ENCODE results near the gene CACNB2.

Gene CACNB2

DNA sequence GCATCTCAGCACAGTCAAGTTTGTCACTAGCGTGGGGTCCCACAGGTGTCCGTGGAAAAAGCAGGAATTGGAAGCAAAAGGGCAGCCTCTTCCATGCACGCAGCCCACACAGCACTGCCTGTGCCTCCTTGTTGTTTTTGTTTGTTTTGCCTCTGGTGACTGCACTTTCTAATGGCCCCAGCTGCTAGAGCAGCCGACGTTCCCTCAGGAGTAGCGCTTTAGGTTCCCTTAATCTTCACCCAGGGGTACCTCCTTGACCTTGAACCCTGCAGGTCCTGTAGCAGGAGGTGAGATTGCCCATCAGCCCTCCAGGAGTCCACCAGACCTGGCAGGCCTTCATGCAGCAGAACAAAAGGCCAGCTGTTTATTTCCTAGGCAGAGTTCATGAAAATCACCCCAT lies 210.1 kb downstream of the CACNB2 start:
- DNase-seq = no peak

DNA sequence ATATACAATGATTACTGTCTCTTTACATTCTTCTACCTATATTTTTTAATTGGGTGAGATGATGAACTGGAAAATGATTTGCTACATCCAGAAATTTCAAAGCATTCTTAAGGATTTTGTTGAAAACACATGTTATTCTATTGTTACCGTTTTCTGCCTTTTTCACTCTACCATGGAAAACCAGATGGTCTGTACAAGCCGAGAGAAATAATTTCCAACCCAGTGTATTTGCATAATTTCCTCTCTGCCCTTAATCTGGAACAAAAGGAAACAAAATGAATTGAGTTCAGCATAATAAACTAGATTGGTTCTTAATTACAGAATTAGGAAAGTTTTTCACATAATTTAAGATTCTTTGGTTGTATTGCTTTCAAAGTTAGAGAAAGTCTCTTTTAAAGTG lies 211.2 kb downstream of the CACNB2 start:
- no peak for DNase-seq

DNA sequence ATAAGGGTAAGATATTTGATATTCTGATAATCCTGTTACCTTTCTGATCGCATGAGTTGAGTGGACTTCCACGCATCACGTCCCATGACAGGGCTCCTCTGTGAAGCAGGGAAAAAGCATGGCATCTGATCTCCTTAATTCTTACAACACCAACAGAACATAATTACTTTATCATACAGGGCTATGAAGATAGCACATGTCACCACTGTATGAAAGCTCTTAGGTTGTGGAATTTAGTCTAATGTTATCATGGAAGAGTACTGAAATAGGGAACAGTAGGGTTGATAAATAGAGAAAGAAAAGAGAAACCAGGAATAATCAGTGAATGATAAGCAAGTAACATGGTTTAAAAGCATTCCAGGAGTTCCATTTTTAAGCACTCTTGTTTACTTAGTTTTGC lies 212.0 kb downstream of the CACNB2 start:
- DNase-seq = no peak

DNA sequence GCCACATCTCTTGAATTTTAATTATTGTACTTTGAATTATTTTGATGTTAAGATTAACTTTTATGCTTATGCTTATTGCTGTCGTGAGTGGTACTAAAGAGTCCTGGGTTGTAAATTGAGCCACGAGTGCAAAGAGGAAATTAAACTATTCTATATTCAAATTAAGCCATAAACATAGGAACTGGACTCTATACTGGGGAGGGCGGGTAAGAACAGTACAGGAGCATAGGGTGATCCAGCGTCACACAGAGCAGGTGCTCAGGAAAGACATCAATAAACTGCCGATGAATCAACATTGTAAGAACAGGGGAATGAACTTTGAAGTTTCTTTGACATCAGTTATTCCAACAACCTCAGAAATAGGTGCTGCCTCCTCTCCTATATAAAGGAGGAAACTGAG lies 219.6 kb downstream of the CACNB2 start:
- DNase-seq = no peak

DNA sequence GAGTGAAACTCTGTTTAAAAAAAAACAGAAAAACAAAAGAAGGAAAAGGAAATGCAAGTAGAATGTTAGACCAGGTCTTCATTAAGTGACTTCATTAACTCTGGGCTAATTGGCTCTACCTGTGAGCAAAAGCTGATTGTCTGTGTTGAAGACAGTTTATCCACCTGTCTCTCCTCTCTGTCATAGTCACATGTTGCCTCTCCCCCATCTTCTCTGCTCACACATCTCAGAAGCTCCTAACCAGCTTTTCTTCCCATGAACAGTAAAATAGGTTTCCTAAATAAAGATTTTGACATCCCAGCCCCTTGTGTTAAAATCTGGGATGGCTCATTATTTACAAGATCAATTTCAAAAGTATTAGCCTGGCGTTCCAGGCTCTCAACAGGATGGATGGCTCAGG lies 222.7 kb downstream of the CACNB2 start:
- DNase-seq = no peak

DNA sequence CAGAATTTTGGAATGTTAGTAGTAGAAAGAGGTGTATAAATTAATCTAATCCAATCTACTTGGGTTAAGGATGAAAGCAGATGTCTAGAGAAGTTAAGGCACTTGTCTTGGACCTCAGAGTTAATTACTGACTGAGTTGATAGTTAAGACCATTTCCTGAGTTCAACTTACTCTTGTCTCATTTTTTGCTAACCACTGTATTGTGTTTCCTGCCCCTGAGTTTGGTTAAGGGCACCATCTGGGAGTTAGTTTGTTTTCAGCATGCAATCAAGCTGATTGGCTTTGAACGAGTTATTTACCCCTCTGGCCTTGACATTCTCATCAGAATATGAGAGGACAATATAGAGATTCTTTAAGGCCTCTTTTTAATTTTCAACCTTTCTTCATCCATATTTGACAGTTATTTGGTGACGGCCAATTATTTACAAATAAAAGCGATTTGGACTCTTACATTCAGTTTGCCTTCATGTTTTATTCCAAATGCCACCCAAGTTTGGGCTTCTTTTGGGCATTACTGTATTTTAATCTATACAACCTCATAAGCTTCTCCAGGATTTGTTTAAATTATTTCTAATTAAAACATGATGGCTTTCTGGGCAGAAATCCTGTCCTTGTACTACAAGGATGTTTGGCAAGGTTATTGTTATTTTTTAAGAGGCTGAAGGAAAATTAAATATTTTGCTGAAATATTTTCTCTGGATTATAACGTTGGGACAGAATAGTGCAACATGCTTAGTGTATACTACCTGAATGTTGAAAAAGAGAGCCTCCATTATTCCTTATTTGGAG lies 225.0 kb downstream of the CACNB2 start:
- no peak for DNase-seq

DNA sequence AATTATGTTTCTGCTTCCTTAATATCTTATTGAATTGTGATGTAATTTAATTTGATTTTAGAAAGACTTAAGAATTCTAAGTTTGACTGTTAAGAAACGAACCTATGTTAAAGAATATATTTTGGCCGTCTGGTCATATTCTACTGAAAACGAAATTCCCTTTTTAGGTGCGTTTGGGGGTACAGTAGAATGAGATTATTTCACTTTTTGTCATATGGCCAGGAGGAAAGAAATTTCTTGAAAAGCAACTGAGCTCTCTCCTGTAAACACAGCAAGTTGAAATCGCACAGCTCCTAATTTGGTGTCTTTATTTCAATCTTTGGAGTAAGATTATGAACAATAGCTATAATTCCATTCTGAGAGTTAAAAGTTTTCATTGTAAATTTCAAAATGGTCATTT lies 227.6 kb downstream of the CACNB2 start:
- no peak for DNase-seq

DNA sequence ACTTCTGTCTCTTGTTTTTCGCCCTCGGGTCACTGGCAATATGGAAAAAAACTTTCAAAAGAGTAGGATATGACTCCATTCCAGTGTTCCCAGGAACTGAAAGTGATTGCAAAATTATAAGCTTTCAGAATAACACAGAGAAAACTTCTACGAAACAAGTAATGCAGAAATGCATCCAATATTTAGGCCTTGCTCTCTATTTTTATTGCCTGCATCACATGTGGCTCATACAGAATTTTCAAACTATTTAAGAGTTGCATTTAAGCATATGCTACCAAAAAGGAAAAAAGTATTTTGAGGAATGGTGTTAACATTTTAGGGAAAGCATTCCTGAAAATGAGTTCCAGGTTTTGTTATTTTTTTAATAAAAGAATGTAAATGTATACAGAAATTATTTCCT lies 228.0 kb downstream of the CACNB2 start:
- no peak for DNase-seq

DNA sequence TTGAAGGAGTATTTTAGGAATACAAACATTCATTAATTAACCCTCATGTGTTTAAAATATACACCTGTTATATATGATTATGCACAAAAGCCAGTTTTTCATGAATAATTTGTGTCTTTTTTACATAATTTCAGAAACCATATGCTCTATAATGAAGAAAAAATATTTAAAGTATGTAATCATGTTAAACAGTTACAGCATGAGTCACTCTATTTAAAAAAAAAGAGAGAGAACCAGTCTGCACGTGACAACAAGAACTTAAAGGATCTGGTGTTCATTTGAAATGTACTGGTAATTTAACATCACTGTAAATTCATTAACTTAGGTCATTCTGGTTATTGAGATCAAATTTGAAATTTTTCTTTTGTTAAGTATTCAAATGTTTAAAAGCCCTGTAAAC lies 228.5 kb downstream of the CACNB2 start:
- DNase-seq = no peak

DNA sequence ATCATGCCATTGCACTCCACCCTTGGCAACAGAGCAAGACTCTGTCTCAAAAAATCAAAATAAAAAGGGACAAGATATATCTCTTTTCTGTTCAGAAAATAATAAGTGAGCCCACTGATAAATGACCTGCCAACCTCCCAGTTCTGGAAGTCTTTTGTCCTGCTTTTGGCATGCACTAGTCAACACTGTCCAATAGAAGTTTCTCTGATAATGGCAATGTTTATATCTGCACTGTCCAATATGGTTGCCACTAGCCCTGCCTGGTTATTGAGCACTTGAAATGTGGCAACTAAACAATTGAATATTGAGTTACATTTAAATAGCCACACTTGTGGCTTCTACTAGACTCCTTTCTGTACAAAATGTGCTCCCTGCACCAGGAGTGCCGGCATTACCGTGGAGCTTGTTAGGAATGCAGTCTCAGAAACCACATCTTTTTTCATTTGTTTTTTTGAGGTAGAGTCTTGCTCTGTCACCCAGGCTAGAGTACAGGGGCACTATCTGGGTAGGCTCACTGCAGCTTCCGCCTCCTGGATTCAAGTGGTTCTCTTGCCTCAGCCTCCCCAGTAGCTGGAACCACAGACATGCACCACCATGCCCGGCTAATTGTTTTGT lies 229.7 kb downstream of the CACNB2 start:
- no peak for DNase-seq

DNA sequence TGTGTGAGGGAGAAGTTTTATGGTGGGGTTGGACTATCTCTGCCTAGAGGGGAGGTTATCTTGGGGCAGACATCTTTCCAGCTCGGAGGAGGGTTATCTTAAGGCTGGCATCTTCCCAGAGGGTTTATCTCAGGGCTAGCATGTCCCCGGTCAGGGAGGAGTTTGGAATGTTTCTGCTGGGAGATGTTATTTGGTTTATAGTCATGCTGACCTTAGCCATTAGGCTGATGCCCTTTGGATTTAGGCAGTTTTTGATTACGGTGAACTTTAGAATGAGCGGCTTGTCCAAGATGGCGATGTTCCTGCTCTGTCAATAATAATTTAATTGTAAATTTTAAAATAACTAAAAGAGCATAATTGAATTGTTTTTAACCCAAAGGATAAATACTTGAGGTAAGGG lies 236.4 kb downstream of the CACNB2 start:
- no peak for DNase-seq

DNA sequence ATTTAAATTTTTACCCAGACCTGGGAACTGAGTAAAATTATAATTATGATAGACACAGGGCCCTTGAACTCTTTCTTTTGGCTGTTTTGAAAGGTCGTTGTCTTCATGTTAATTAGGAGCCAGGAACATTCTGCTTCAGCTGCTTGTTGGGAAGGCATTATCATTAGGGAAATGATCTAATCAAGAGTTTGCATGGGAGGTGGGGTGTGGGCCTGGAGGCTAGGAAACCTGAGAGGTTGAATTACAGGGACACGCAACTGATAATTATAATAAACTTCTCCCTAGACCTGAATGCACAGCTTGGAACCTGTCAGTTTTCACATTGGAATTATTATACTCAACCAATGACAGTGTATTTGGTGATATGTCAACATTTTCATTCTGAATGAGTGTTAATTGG lies 237.7 kb downstream of the CACNB2 start:
- no peak for DNase-seq

DNA sequence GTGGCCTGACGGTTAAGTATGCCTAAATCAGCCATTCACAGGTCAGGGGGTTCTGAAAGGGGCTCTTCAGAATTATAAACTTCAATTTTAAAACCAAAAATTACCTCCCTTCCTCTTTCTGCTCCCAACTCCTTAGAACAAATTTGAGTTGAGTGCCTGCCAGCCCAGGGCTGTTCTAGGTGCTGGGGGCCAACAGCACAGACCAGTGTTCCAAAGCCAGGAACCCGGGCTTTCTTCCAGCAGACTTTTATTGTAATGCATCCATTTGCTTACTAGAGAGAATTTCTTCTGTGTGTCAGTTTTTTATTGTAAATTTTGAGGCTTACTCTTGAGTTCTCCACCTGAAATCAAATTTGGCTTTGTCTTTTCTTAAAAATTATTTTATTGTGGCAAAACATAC lies 238.5 kb downstream of the CACNB2 start:
- DNase-seq = no peak

DNA sequence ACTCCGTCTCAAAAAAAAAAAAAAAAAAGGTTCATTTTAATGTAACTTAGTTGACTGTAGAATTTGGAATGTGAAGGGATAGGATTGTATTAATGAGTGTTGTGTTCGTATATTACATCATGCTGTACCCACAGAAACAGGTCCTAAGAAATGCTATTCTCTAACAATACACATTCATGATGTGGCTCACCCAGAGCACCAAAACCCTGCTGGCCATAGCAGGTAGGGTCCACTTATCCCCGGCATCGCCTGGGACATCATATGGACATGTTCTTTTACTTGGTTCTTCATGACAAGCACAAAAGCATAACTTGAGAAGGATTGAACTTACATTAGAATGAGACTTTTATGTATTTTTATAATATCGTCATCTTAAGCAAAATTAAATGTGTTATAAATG lies 241.5 kb downstream of the CACNB2 start:
- DNase-seq = no peak

DNA sequence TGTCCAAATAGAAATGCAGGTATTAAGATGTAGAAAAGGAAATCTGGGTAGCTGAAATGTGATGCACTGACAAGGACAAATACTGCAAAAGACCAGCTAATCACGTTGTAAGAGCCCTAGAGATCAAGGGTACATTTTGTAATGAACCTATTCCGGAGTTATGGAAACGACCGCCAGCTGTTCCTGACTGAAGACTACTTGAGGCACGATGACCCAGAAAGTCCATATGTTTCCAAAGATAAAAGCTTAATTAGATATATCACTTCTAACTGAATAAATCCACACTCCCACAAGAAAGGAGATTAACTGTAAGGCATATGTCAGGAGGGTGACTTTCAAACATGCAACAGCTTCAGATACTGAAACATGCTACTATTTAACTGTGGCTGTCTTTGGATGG lies 257.7 kb downstream of the CACNB2 start:
- DNase-seq = no peak

DNA sequence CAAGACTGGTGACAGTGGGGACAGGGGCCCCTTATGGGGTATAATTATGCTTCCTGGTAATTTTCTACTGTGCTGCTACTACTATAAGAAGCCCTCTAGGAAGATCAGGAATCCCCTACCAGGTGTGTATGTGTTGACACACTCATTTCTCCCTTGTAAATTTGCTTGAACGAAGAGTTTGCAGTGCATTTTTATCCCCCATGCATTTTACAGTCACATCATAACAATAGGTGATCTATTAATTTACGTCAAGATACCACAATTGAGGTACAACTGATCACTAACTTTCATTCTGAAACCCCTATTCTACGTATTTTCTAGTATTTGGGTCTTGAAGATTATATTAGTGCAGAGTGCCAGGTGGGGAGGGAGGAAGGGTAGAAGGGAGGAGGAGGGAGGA lies 258.9 kb downstream of the CACNB2 start:
- DNase-seq = no peak

DNA sequence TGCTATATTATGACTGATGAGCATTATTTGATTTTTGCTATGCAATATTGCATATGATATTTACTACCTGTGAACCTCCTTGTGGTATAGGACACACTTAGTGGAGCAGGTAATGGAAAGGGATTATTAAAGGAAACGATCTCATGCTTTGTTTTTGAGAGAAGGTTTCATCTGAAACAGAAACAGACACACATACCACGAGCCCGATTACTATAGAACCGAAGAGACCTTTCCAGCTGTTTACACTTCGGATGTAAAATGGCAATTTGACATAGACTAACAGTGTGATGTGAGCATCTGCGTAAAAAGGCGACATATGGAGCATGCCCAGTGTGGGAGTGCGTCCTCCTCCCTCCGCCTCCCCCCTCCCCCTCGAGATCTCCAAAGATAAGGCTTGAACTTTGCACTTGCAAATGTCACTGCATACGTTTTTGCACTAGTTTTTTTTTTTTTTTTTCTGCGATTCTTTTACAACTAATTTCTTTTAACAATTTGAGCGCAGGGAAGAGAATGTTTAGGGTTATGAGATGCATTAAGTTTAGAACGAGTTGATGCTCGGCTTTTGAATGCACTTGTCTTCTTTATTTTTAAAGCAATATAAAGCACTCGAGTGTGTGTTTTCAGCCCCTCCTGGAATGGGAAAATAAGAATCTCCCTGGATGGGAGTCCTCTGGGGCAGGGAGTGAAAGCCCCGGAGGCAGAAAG lies 260.1 kb downstream of the CACNB2 start:
- DNase-seq = no peak

DNA sequence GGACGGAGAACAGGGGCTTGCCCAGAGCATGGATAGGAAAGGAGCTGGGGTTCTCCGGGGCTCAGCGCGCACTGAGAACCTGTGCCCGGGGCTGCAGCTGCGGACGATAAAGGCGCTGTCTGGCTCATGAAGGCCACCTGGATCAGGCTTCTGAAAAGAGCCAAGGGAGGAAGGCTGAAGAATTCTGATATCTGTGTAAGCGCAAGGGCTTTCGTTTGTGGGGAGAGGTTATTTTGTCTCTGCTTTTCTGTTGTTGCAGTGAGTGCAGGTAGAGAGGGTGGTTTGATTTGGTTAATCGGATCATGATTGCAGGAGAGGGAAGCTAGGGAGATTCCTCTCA lies 260.7 kb downstream of the CACNB2 start:
- no peak for DNase-seq

DNA sequence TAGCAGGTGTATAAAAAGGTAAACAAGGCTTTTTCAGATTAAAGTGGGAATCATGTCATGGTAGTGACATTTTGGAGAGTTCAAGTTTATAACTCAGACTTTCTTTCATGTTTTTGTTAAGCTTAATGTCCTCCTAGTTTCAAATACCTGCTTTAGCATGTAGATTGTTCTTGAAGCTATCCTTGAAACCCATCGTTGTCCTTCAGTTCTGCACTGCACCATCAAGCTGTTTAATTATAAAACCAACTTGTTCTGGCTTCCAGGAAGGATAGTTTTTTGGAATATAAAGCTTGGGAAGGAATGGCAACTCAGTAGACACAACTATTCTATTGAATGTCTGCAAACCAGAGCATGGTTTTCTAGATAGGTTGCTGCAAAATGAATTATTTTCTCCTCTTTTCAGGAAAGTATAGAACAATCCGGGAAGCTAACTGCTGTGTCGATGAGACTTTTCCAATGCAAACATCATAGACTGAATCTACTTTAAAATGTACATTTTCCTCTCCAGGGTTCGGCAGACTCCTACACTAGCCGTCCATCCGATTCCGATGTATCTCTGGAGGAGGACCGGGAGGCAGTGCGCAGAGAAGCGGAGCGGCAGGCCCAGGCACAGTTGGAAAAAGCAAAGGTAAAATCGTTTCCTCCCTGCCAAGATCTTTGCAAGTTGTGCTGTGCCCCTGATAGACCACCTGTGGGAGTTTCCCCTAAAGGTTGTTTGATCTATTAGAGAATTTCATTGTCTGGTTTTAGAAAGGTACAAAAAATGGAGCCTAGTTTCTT lies 261.4 kb downstream of the CACNB2 start:
- DNase-seq = no peak

DNA sequence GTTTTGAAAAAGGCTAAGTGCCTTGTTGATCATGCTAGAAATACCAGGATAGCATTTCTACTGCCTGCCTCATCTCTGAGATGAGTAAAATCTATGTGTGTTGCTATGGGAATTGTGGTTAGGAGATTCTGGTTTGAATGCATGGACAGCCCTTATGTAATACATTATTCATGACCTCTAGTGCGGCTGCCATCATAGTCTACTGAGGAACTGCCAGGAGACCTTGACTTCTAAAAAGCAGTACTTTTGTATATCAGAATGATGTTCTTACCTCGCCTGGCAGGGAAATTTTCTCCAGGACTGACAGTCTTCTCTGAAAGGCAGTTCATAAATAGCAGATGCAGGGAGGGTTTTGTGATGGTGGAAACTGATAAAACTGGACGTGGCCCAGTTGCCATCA lies 262.6 kb downstream of the CACNB2 start:
- DNase-seq = no peak

DNA sequence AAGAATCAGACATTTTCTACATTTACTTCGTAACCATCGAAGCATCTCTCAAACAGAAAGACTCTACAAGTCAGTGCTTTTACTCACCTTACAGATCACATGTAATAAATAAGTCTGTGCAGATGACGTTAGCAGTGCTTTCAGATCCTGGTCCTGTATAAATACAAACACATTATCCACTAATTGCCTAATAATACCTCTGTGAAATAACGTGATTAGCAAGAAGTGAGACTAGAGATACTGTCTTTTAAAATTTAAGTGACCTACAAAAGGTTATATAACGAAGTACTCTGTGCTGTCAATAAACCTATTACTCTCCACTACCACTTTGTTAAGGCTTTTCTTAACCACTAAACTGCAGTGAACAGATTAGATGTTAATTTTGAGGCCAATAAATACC lies 264.3 kb downstream of the CACNB2 start:
- no peak for DNase-seq

DNA sequence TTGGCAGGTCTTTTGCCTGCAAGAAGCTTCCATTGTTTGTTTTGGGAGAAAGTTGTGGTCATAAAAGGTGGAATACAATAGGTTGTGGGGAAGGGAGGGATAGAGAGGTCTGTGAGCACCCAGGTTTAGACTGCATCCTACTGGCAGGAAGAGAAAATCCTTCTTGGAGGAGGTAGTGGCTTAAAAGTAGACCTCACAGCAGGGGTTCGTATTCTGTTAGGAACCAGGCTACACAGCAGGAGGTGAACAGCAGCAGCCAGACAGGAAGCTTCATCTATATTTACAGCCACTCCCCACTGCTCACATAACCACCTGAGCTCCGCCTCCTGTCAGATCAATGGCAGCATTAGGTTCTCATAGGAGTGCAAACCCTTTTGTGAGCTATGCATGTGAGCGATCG lies 265.9 kb downstream of the CACNB2 start:
- DNase-seq = no peak

DNA sequence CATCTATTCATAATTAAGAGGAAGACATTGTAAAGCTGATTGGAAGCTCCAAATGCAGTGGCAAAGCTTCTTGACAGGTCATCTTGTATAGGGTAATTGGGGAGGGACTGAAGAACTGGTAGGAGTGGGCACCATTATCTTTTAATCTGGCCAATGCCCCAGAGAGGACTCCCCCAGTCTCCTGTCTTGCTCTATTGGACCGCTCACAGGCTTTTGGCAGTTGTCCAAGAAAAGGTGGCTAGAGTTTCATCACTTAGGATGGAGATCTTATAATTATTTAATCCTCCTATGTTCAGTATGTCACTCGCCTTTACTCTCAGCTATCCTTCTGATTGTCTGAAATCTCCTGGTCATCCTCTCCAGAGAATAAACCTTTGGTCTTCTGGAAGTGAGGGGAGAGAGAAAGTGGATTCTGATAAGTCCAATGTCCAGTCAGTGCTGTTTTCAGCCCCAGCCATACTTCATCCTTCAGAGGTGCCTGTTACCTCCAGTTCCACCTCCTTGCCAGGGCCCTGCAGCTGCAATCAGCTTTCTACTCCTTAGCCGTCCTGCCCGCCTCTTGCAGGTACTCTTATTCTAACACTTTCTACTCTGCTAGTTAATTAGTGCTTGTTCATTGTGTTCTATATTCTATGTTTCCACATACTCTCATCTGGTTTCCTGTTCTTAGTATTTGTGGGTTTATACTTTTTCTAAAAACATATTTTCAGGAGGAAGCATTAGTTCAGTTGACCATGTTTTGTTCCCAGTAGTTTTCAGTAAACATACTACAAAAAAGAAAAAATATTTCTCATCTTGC lies 269.6 kb downstream of the CACNB2 start:
- no peak for DNase-seq

Measured in femur (tissue), 1 donor.